DOHH2 (cell line): Measurements from ENCODE around the gene ATR.

Source experiments
- EZH2phosphoT487 ChIP-seq: fragments of 200-600 bp; sonication (generic); IDR thresholded peaks from 2 replicates; pipeline ENCODE4 v1.6.1; 2017; ENCODE audit warnings: borderline replicate concordance, mild to moderate bottlenecking, antibody characterized with exemption, low read length, moderate library complexity, mixed read lengths
- TF ChIP-seq, protein P1 (sequence below): fragments of 200-600 bp; sonication (generic); IDR thresholded peaks from one replicate; pipeline ENCODE4 v1.5.1; 2014; ENCODE audit warnings: antibody characterized with exemption, mild to moderate bottlenecking, low read depth, low read length; ENCODE audit not compliant: poor library complexity, severe bottlenecking

GRCh38 chr3:142596726-142597088, 18.2 kb upstream of the ATR start:
- TF ChIP-seq, protein P1, sequence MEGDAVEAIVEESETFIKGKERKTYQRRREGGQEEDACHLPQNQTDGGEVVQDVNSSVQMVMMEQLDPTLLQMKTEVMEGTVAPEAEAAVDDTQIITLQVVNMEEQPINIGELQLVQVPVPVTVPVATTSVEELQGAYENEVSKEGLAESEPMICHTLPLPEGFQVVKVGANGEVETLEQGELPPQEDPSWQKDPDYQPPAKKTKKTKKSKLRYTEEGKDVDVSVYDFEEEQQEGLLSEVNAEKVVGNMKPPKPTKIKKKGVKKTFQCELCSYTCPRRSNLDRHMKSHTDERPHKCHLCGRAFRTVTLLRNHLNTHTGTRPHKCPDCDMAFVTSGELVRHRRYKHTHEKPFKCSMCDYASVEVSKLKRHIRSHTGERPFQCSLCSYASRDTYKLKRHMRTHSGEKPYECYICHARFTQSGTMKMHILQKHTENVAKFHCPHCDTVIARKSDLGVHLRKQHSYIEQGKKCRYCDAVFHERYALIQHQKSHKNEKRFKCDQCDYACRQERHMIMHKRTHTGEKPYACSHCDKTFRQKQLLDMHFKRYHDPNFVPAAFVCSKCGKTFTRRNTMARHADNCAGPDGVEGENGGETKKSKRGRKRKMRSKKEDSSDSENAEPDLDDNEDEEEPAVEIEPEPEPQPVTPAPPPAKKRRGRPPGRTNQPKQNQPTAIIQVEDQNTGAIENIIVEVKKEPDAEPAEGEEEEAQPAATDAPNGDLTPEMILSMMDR, result peak; percentile 7
- no peak for TF ChIP-seq EZH2phosphoT487
